Activated CD8-positive, alpha-beta memory T cell treated with anti-CD3 and anti-CD28 coated beads, Interleukin-2, amount 50 U/mL, for 24 hours (primary cell): ENCODE data around the gene ARHGAP21.
"Not testable (repeated sequence)": the region's sequence is repeated elsewhere in the genome, so short reads cannot be mapped to it uniquely, and the experiment has no call there.

ENCODE experiments used
- DNase-seq: peaks from one replicate; pipeline ENCODE4 v3.0.0-alpha.2; 2020; ENCODE audit errors: extremely low read depth

ARHGAP21 gene

GRCh38 chr10:24625778-24626177 lies 97.9 kb downstream of the ARHGAP21 start:
- no peak for DNase-seq

- no peak for DNase-seq
Measured at GRCh38 chr10:24623383-24623782, 100.3 kb downstream of the ARHGAP21 start.

GRCh38 chr10:24622781-24623301 lies 100.8 kb downstream of the ARHGAP21 start:
- no peak for DNase-seq

DNA sequence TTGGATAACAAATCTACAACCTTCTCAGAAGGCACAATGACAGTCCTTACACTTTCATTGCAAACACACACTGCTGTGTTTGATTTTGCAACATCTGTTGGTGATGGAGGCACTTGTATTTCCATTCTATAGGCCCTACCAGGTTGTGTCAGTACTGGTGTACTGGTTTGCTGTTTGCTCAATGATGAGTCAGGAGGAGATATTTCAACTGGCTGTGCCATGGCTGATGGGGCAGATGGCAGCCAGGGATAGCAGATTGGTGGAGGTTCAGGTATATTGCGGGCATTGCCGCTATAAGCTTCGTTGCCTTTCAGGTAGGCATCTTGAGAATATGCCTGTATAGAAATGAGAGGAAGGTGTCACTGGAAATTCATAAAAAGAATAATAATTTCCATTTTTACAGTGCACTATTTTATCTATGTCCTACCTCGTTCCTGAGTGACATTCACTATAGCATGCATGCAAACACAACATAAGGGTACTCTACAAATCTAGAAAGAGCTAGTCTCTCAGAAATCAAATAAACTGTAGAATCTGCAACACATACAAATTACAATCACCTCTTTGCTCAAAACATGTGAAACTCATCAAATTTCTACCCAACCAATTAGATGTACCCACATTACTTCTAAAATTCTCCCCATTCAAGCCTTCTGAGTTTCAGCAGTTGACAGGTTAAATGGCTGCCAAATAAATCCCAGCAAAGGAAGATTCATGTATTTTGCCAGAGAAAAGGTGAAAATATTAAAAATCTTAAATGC lies 102.5 kb downstream of the ARHGAP21 start:
- DNase-seq = not testable (repeated sequence)

DNA sequence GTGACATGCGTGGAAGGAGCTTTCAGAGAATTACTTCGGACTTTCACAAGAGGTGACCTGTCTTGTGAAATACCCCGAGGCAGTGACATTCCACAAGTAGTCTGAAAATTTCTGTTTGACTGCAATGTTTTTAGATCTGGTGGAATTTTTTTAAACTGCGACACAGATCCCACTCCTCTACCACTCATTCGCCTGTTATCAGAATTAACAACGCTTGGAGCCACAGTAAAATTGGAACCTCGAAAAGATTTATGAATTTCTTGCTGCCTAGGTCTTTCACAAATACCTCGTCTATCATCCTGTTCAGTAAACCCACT lies 103.7 kb downstream of the ARHGAP21 start:
- DNase-seq = not testable (repeated sequence)

DNA sequence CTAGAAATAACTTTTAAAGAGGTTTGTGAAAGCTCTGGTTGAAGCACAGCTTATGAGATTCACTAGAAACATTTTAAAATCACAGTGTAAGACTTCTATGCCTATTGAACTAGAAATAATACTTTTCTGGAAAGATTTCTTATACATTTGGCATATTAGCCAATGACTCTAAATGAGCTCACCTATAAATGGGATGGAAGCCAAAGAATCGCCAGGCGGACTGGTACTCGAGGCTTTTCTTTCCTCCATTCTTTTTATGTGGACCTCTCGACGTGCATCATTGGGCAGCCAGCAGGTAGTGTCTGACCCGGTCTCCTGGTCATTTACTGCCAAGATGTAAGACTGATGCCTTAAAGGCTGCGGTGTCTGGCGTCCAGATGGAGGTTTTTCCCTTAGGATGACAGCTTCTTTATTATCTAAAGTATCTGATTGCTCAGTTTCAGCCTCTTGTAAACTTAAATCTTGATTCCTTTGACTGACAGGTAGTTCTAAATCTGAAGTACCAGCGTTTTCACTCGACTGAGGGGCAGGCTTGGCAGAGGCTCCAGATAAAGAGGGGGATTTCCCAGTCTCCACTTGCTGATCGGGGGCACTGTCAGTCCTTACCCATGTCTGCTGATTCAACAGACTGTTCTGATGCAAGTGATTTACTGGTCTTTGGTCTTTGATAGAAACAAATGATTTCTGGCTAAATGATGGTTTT lies 104.2 kb downstream of the ARHGAP21 start:
- not testable (repeated sequence) for DNase-seq

DNA sequence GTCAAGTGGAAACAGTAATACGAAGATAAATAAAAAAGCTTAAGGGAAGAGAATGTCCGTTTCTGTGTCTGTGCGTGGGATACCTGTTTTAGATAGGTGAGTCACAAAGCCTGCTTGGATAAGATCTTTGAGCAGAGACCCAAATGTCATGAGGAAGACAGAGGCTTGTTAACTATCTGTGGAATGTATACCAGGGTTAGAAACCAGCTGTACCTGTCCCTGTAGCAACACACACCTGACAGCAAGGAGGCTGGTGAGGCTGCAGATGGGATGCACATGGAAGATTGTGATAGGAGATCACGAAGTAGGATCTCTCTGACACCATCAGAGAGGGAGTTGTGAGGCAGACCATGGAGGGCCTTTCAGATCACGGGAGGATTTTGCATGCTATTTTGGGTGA lies 105.3 kb downstream of the ARHGAP21 start:
- no peak for DNase-seq

GRCh38 chr10:24617771-24618396 lies 105.8 kb downstream of the ARHGAP21 start:
- no peak for DNase-seq

DNA sequence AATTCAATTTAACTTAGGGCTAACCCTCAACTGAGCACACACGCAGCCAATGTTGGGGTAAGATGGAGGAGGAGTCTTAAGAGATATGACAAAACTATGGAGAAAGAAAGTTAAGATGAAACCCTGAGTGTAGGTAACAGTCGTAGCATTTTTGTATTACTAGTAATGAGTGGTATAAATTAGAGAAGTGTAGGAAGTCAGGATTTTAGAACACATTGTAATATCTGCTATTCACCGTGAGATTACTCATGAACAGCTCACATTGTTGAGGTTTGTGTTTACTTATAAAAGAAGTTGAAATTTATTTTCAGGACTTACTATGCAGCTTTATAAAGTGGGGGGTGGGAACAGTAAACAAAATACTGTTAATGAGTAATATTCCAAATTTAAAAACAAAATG lies 107.2 kb downstream of the ARHGAP21 start:
- no peak for DNase-seq

- no peak for DNase-seq
Measured at GRCh38 chr10:24606021-24606420, 117.7 kb downstream of the ARHGAP21 start.

DNA sequence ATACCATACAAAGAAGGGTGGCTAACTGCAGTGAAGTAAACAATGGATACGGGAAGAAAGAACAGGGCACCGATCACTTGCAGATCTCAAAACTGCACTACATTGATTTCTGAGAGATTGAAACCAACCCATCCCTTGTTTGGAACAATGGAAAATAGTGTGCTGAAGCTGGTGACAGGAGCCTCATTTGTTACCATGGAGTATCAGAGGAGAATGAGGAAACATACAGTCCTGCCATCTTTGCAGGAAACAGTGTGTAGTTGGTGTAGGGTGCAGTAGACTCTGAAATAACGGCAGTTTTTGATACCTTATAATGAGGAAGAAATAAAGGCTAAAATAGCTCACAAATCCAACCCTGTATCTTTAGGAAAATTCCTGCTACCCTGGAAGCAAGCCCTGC lies 118.5 kb downstream of the ARHGAP21 start:
- no peak for DNase-seq

- DNase-seq = no peak
Measured at GRCh38 chr10:24603333-24603732, 120.4 kb downstream of the ARHGAP21 start.

- DNase-seq = no peak
Measured at GRCh38 chr10:24597961-24598360, 125.7 kb downstream of the ARHGAP21 start.

- DNase-seq = no peak
Measured at GRCh38 chr10:24597426-24597825, 126.3 kb downstream of the ARHGAP21 start.

GRCh38 chr10:24596217-24596930 lies 127.3 kb downstream of the ARHGAP21 start:
- DNase-seq = no peak

DNA sequence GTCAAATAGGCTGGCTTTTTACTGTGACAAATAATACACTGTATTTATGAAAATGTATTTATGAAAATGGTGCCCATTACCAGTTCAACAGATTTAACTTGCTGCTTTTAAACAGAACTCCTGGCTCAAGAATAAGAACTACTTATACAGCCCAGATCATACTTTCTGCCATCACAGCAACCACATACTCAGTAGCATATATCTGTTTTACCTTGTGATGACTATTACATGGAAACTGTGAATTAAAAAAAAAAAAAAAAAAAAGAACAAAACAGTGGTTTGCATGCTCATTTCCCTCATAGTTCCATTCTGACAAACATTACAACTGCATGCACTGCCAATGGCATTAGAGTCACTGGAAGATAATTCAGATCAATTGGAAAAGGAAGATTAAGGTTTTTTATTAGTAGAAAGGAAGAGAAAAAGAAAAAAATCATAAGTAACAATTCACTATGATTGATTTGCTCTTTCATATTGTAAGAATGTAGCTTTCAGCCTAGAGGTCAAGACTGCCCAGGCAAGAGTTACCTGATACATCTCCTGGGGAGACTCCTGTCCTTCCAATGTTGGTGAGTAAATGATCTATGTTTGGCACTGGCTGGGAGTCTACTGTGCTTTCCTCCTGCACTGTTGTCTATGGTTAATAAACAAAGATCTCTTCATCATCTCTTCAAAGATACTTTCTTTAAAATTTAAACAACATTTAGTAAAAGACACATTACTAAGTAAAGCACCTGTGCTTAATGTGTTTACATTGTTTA lies 132.8 kb downstream of the ARHGAP21 start:
- no peak for DNase-seq

GRCh38 chr10:24589265-24589664 lies 134.4 kb downstream of the ARHGAP21 start:
- DNase-seq = no peak

DNA sequence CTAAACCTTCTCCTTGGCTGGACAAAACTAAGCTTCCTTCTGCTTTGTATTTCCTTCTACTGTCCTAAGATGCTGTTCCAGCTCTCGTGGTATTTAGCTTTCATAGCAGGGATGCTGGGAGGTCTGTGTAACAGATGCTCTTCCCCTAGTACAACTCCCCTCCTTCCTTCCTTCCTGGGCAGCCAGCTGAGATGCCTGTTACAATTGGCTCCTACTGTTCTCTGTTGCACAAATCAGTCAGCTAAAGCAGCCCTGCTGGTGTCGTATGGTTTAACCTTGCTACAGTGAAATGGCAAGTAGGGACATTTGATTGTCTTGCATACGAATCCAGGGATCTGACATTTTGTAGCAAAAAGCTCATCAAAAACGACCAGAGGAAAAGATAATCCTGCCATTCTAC lies 143.8 kb downstream of the ARHGAP21 start:
- no peak for DNase-seq

- DNase-seq = no peak
Measured at GRCh38 chr10:24579448-24579847, 144.2 kb downstream of the ARHGAP21 start.

- DNase-seq = no peak
Measured at GRCh38 chr10:24575481-24576002, 148.1 kb downstream of the ARHGAP21 start.

DNA sequence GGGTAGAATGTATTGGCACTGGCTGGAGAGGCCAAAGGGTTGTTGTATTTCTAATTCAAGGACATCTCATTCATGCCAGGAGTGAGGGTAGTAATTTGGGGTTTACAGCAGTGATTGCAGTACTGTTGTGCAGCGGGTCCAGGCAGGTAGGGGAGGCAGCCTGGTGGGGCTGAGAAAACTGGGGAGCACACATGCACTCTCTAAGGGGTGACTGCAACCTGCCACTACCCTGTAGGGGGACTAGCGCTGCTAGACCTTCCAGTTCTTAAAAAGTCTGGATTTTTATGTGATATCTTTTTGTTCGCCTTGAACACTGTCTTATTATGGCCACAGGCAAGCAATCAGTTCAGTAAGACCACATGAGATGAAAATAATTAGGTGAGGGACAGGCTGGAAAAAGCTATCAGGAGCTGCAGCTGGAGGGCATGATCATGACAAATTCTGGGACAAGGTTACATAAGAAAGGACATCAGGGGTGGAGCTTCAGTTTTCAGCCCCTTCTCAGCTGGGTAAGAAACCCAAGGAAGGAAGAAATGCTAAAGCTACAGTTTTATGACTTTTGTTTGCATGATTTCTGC lies 149.0 kb downstream of the ARHGAP21 start:
- no peak for DNase-seq
